Activated naive CD8-positive, alpha-beta T cell treated with anti-CD3 and anti-CD28 coated beads, Interleukin-2, amount 50 U/mL, for 16 hours (primary cell): ENCODE data around the gene RSPH9.
"Not testable (repeated sequence)": the region's sequence is repeated elsewhere in the genome, so short reads cannot be mapped to it uniquely, and the experiment has no call there.

Experiments used
- DNase-seq: peaks from one replicate; pipeline ENCODE4 v3.0.0-alpha.2; 2020; ENCODE audit warnings: low read depth, low spot score

RSPH9 gene

GRCh38 chr6:43628393-43629103, 16.3 kb upstream of the RSPH9 start:
- peak; percentile 17 for DNase-seq

GRCh38 chr6:43629104-43629504, 15.7 kb upstream of the RSPH9 start, which contains the start of gene GTPBP2:
Gene GTPBP2 (minus strand): TSS chr6:43629264. CDS start chr6:43629162, 102 bp downstream.
- peak; percentile 89 for DNase-seq

GRCh38 chr6:43629505-43630300, 15.1 kb upstream of the RSPH9 start:
- DNase-seq: peak; percentile 71

GRCh38 chr6:43630980-43631619, 13.7 kb upstream of the RSPH9 start:
- no peak for DNase-seq

GRCh38 chr6:43633002-43633401, 11.8 kb upstream of the RSPH9 start:
- not testable (repeated sequence) for DNase-seq

- DNase-seq: no peak
These were observed 10.0 kb upstream of the RSPH9 start for GRCh38 chr6:43634702-43635303.

- DNase-seq: peak; percentile 64
These were observed 9.2 kb upstream of the RSPH9 start, which contains the start of gene MAD2L1BP for GRCh38 chr6:43635387-43636307. Gene MAD2L1BP (plus strand): TSS chr6:43635840. CDS start chr6:43635876, 36 bp downstream.

GRCh38 chr6:43636308-43636659, 8.6 kb upstream of the RSPH9 start:
- no peak for DNase-seq

- DNase-seq: no peak
These were observed 4.6 kb upstream of the RSPH9 start for GRCh38 chr6:43639984-43640800.

GRCh38 chr6:43645613-43645964, 753 bp downstream of the RSPH9 start:
- no peak for DNase-seq

- DNase-seq: no peak
These were observed 2.8 kb downstream of the RSPH9 start for GRCh38 chr6:43647613-43648012.

- no peak for DNase-seq
These were observed 3.4 kb downstream of the RSPH9 start for GRCh38 chr6:43648248-43648647.

- not testable (repeated sequence) for DNase-seq
These were observed 8.0 kb downstream of the RSPH9 start for GRCh38 chr6:43652822-43653221.

GRCh38 chr6:43657221-43657802, 12.5 kb downstream of the RSPH9 start:
- DNase-seq: no peak

GRCh38 chr6:43658161-43658560, 13.3 kb downstream of the RSPH9 start:
- DNase-seq: no peak

GRCh38 chr6:43662948-43663347, 18.1 kb downstream of the RSPH9 start:
- DNase-seq: not testable (repeated sequence)

GRCh38 chr6:43665376-43665775, 20.5 kb downstream of the RSPH9 start:
- no peak for DNase-seq

GRCh38 chr6:43666196-43666920, 21.5 kb downstream of the RSPH9 start:
- no peak for DNase-seq
